Activated CD4-positive, alpha-beta T cell treated with anti-CD3 and anti-CD28 coated beads, Interleukin-2, amount 10 ng/mL, durations not matched to agents 7 days and 5 days (primary cell): Measurements from ENCODE around the gene SPATS2. TPM values are rescaled to one million over a fixed set of nuclear protein-coding genes. Genes with fewer than 3 reads are reported as not detected.
"Not testable (repeated sequence)": the region's sequence is repeated elsewhere in the genome, so short reads cannot be mapped to it uniquely, and the experiment has no call there.

ENCODE experiments used
- CTCF ChIA-PET: fragments of 350-600 bp; sonication (Branson Sonifier 250); formaldehyde crosslinking; loops from one replicate; lab custom pipeline; 2021; ENCODE audit warnings: antibody characterized with exemption; lab: Charles Lee
- POLR2A ChIA-PET: fragments of 350-600 bp; sonication (Branson Sonifier 250); formaldehyde crosslinking; loops from one replicate; lab custom pipeline; 2021; ENCODE audit warnings: antibody characterized with exemption; lab: Charles Lee
- DNase-seq: peaks from one replicate; pipeline ENCODE4 v3.0.0-alpha.2; 2020
- H3K27ac Mint-ChIP-seq: one replicate; pipeline ENCODE4 v1.8.0; 2021; ENCODE audit warnings: mild to moderate bottlenecking, moderate library complexity, mixed read lengths
- H3K27me3 Mint-ChIP-seq: one replicate; pipeline ENCODE4 v1.8.0; 2021; ENCODE audit warnings: mixed read lengths
- H3K36me3 Mint-ChIP-seq: one replicate; pipeline ENCODE4 v1.8.0; 2021; ENCODE audit warnings: low read depth, mixed read lengths
- H3K4me1 Mint-ChIP-seq: one replicate; pipeline ENCODE4 v1.8.0; 2021; ENCODE audit warnings: mixed read lengths
- H3K4me3 Mint-ChIP-seq: one replicate; pipeline ENCODE4 v1.8.0; 2021; ENCODE audit warnings: mild to moderate bottlenecking, moderate library complexity, mixed read lengths
- H3K9me3 Mint-ChIP-seq: one replicate; pipeline ENCODE4 v1.8.0; 2021; ENCODE audit warnings: mixed read lengths
- total RNA-seq, 2 experiments: library from RNA; stranded (reverse); gene quantifications; one replicate each; pipeline ENCODE4 v1.2.3, GENCODE V29; 2021

The SPATS2 gene
- total RNA-seq, 2 experiments from 2014 or later: 12.8 to 20.3 TPM

DNA sequence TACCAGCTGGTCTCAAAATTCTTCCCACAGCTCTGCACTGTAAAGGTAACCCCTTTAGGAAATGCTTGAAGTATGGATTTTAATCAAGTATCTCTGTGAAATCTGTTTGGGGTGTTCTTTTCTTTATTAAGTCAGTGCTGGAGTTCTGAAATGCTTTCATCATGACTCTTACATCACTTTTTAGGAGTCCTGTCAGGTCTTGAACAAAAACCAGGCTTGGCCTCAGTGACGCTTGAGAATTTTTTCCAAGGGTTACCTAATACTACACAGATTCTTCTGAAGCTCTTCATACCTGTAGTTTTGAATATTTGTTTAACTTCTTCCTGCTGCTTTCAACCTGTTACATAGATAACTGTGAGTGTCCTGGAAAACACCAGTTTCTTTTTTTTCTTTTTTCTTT is 124.6 kb downstream of the SPATS2 start:
- POLR2A ChIA-PET: no interaction called here
- no peaks in the 10 kb centered on the region for H3K36me3 Mint-ChIP-seq
- CTCF ChIA-PET: interaction anchor here (0.9 kb wide), 1 partner anchor 102 kb away, joined by 4 read pairs; no protein-coding TSS in a partner anchor
- no peaks in the 10 kb centered on the region for H3K27me3 Mint-ChIP-seq
- no peak for DNase-seq
- H3K27ac Mint-ChIP-seq: no peak overlapping the region
- no peaks in the 10 kb centered on the region for H3K4me1 Mint-ChIP-seq
- H3K9me3 Mint-ChIP-seq: no peaks in the 10 kb centered on the region
- H3K4me3 Mint-ChIP-seq: no peak overlapping the region

DNA sequence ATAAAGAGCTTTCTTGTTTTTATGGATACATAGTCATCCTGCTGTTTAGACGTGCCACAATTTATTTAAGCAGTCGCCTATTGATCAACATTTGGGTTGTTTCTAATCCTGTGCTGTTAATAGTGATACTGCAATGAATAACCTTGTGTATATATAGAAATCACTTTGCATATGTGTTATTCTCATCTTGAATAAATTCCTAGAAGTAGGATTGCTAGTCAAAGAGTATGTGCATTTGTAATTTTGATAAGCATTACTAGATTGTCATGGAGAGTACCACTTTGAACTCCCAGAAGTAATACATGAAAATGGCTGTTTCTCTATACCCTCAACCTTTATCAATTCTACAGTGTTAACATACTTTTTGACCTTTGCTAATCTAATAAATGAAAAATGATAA is 126.6 kb downstream of the SPATS2 start:
- no peaks in the 10 kb centered on the region for H3K9me3 Mint-ChIP-seq
- CTCF ChIA-PET: interaction anchor here (0.9 to 1.2 kb wide), 2 partner anchors 10 to 23 kb away, joined by 3 read pairs; no protein-coding TSS in a partner anchor

DNA sequence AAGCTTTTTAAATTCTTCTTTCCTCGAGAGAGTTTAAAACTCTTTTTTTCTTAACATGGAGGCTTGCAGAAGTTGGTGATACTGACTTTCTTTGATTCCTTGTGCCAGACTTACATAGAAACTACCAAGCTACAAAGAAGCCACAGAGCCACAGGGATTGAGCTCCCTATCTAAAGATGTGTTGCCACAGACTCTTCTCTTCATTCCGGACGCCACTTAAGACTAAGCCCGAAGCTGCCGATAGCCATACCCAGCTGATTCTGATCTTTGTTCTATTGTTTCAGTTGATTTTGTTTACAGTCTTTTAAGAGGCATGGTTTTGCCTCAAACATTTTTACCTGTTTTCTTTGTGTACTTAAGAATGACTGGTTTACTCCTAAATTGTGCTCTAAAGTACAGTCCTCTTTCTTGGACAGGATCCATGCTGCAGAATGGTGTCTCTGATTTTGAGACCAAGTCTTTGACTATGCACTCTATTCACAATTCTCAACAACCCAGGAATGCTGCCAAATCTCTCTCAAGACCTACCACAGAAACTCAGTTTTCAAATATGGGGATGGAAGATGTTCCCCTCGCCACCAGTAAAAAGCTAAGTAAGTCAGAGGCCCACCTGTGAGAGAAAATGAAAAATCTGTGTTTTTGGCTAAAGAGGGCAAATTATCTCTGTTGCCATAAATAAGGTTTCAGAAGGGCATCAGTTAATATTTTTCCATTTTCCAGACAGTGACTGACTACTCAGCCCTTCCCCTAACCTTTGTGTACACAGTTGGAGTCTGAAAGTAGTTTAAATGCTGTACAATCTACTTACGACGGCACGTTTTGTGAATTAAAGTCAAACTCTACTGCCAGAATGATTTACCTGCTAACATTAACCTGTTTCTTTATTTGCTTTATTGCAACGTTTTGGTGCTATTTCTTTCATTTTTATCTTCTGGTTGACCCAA is 129.4 kb downstream of the SPATS2 start:
- Mint-ChIP-seq H3K4me1 (peaks cover under 1% of the 10 kb centered on the region), H3K9me3 (no peaks in the 10 kb centered on the region), H3K4me3 (no peak overlapping the region), H3K36me3 (peaks cover 7% of the 10 kb centered on the region), H3K27ac (no peak overlapping the region), H3K27me3 (no peaks in the 10 kb centered on the region)
- POLR2A ChIA-PET: no interaction called here
- CTCF ChIA-PET: no interaction called here
- DNase-seq: no peak

More for the DNA sequence above, 126.6 kb downstream of the SPATS2 start:
- POLR2A ChIA-PET: no interaction called here
- Mint-ChIP-seq H3K27ac (no peak overlapping the region), H3K27me3 (no peaks in the 10 kb centered on the region), H3K4me1 (no peaks in the 10 kb centered on the region), H3K4me3 (no peak overlapping the region), H3K36me3 (peaks cover 3% of the 10 kb centered on the region)
- no peak for DNase-seq

DNA sequence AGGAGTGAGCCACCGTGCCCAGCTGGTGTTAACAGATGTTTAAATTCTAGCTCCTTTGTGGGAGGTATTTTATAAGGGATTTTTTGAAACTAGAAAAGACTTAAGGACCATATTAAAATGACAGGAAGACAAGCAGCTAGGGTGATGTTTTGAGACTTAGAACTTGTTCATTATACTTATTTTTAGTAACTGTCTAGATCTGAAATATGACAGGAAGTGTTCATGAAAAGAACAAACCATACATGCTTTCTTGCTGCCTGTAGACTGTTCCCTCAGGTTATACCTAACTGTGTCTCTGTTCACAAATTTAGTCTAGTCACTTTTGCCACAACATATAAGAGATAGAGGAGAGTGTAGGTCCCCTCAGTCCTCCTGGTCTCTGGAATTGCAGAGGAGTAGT is 134.6 kb downstream of the SPATS2 start:
- no peak overlapping the region for H3K27ac Mint-ChIP-seq
- peaks cover 4% of the 10 kb centered on the region for H3K4me1 Mint-ChIP-seq
- H3K36me3 Mint-ChIP-seq: peaks cover 10% of the 10 kb centered on the region
- no peak for DNase-seq
- no peaks in the 10 kb centered on the region for H3K27me3 Mint-ChIP-seq
- H3K4me3 Mint-ChIP-seq: no peak overlapping the region
- ChIA-PET CTCF (interaction anchor here (0.8 to 1.1 kb wide), 3 partner anchors 12 to 154 kb away, joined by 3 to 4 read pairs (median 3); no protein-coding TSS in a partner anchor), POLR2A (no interaction called here)
- H3K9me3 Mint-ChIP-seq: no peaks in the 10 kb centered on the region

DNA sequence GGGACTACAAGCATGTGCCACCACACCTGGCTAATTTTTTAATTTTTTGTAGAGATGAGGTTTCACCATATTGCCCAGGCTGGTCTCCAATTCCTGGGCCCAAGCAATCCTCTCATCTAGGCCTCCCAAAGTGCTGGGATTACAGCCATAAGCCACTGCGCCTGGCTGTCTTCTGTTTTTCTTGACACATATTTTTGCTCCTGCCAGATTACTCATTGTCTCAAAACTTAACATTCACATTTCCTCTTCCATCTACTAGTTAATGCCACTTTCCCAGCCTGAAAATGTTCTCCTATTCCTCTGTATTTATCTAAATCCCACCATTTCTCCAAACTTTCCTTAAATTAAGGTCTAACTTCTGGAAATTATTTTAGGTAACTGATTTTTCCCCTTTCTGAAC is 135.3 kb downstream of the SPATS2 start:
- Mint-ChIP-seq H3K9me3 (no peaks in the 10 kb centered on the region), H3K4me1 (peaks cover 4% of the 10 kb centered on the region), H3K4me3 (no peak overlapping the region), H3K36me3 (peaks cover 9% of the 10 kb centered on the region), H3K27ac (no peak overlapping the region), H3K27me3 (no peaks in the 10 kb centered on the region)
- no peak for DNase-seq
- ChIA-PET CTCF (interaction anchor here (1.4 kb wide), 1 partner anchor 140 kb away, joined by 3 read pairs; no protein-coding TSS in a partner anchor), POLR2A (no interaction called here)

DNA sequence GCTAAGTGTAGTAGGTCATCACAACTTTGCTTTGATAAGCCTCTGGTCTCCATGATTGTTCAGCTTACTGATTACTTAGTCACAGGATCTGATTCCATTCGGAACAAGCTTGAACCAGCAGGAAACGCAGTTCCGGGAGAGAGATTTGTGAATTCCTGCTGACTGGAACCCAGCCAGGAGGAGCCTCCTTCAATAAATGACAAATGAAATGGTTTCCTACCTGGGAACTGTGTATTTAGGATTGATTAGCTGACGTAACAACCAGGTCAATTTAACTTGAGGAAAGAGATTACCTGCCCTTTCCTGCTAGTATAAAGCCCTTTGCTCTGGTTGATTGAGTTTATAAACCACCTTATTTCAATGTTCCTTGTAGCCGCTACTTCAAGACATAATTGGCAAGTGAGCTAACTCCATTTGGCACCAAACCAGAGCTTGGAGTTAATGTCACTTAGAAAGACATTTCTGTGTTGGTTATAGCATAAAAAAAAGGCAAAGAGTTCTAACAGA is 136.5 kb downstream of the SPATS2 start:
- H3K4me1 Mint-ChIP-seq: peaks cover 4% of the 10 kb centered on the region
- peaks cover 7% of the 10 kb centered on the region for H3K36me3 Mint-ChIP-seq
- H3K4me3 Mint-ChIP-seq: no peak overlapping the region
- no peaks in the 10 kb centered on the region for H3K27me3 Mint-ChIP-seq
- no peak overlapping the region for H3K27ac Mint-ChIP-seq
- DNase-seq: no peak
- POLR2A ChIA-PET: interaction anchor here (0.6 kb wide), 1 partner anchor 454 kb away, joined by 3 read pairs; no protein-coding TSS in a partner anchor
- no peaks in the 10 kb centered on the region for H3K9me3 Mint-ChIP-seq
- CTCF ChIA-PET: interaction anchor here (0.5 to 1.6 kb wide), 5 partner anchors 10 to 148 kb away, joined by 3 to 4 read pairs (median 3); no protein-coding TSS in a partner anchor

DNA sequence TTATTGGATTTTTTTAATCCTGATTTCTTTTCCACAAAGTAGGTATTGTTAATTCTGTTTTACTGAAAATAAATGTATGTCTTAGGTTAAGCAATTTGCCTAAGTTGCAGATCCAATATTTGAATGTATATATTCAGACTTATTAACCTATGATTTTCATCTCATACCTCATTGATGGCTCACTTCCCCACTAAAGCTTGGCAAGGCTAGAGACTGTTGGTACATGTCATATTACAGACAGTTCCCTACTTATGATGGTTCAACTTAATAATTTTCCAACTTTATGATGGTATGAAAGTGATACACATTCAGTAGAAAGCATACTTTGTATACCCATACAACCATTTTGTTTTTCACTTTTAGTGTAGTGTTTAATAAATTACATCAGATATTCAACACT is 138.4 kb downstream of the SPATS2 start:
- Mint-ChIP-seq H3K4me3 (no peak overlapping the region), H3K36me3 (peaks cover 3% of the 10 kb centered on the region), H3K27me3 (no peaks in the 10 kb centered on the region), H3K27ac (no peak overlapping the region), H3K4me1 (peaks cover 4% of the 10 kb centered on the region), H3K9me3 (no peaks in the 10 kb centered on the region)
- ChIA-PET CTCF (interaction anchor here (0.6 kb wide), 1 partner anchor 50 kb away, joined by 3 read pairs; no protein-coding TSS in a partner anchor), POLR2A (no interaction called here)
- DNase-seq: no peak

DNA sequence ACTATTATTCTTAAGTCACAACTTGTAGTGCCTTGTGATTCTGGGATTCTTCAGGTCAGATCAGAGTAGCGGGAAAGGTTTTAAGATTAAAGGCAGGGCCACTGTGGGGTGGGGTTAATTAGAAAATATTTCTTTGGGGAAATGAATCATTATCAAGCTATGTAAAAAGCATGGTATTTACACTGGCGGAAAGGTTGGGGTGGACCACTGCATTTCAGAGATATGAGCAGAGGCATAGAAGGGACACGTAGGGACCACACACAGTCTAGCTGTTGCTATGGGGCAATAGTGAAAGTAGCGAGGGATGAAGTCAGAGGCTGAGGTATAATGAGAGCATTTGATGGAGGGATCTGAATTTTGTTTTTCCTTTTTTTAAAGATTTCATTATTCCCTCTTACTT is 139.9 kb downstream of the SPATS2 start:
- H3K27me3 Mint-ChIP-seq: no peaks in the 10 kb centered on the region
- H3K27ac Mint-ChIP-seq: no peak overlapping the region
- no peaks in the 10 kb centered on the region for H3K9me3 Mint-ChIP-seq
- ChIA-PET CTCF (no interaction called here), POLR2A (no interaction called here)
- no peak overlapping the region for H3K4me3 Mint-ChIP-seq
- no peak for DNase-seq
- no peaks in the 10 kb centered on the region for H3K4me1 Mint-ChIP-seq
- H3K36me3 Mint-ChIP-seq: peaks cover 3% of the 10 kb centered on the region

DNA sequence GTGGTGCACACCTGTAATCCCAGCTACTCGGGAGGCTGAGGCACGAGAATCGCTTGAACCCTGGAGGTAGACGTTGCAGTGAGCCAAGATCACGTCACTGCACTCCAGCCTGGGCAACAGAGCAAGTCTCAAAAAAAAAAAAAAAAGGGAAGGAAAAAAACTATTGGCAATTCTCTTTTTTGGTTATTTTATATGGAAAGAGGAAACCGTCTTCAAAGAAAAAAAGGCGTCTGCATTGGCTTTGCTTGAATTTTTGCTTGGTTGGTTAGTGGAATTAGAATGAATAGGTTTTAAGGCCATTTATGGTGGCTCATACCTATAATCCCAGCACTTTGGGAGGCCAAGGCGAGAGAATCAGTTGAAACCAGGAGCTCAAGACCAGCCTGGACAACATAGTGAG is 142.4 kb downstream of the SPATS2 start:
- H3K4me3 Mint-ChIP-seq, H3K27ac Mint-ChIP-seq, H3K9me3 Mint-ChIP-seq, DNase-seq, H3K36me3 Mint-ChIP-seq, POLR2A ChIA-PET, H3K27me3 Mint-ChIP-seq, H3K4me1 Mint-ChIP-seq: not testable (repeated sequence)
- CTCF ChIA-PET: interaction anchor here (0.6 to 6.4 kb wide), 6 partner anchors 11 to 221 kb away, joined by 3 to 66 read pairs (median 6); partner anchors contain the start of genes DNAJC22 and SPATS2

DNA sequence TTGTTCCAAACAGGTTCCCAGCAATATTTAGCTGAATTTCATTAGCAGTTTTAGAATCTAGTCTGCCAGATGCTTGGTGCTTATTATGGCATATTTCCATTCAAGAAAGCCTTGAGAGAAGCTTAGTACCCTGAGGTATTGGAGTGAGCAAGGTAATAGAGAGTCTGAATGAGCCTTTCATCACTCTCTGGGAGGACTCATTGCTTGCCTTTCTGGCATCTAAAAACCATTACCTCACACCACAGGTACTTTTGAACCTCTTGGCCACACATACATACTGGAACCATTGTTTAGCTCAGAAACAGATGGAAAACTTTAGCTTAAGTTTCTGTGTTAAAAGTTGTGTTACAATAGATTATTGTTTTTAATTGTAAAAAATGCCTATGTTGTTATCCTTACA is 144.1 kb downstream of the SPATS2 start:
- Mint-ChIP-seq H3K27me3 (no peaks in the 10 kb centered on the region), H3K4me1 (no peaks in the 10 kb centered on the region), H3K27ac (no peak overlapping the region), H3K4me3 (no peak overlapping the region), H3K36me3 (no peaks in the 10 kb centered on the region), H3K9me3 (no peaks in the 10 kb centered on the region)
- no peak for DNase-seq
- ChIA-PET POLR2A (interaction anchor here (0.5 kb wide), 1 partner anchor 30 kb away, joined by 3 read pairs; no protein-coding TSS in a partner anchor), CTCF (interaction anchor here (0.6 to 6.4 kb wide), 7 partner anchors 59 to 214 kb away, joined by 3 to 66 read pairs (median 5); partner anchors contain the start of gene DNAJC22)

DNA sequence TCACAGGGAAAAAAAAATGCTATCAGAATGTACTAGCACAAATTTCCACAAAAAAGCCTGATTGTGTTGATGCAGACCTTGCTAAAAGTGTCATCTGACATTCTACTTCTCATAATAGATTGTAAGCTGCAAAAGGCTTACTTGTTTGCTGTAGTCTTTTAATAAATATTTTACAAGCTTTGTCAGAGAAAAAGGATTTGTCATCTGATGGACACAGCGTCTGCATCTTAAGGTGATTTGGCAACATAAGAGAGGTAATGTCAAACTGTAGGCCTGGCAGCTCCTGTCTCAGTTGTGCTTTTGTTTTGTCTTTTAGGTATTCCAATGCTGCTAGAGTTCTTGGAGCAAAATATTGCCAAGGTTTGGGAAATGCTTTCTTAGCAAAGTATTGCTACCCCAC is 145.3 kb downstream of the SPATS2 start:
- Mint-ChIP-seq H3K9me3 (no peaks in the 10 kb centered on the region), H3K4me1 (no peaks in the 10 kb centered on the region), H3K27ac (no peak overlapping the region), H3K4me3 (no peak overlapping the region), H3K36me3 (no peaks in the 10 kb centered on the region), H3K27me3 (no peaks in the 10 kb centered on the region)
- ChIA-PET POLR2A (no interaction called here), CTCF (interaction anchor here (0.6 to 6.4 kb wide), 4 partner anchors 12 to 165 kb away, joined by 3 to 66 read pairs (median 19); partner anchors contain the start of gene DNAJC22)
- no peak for DNase-seq

DNA sequence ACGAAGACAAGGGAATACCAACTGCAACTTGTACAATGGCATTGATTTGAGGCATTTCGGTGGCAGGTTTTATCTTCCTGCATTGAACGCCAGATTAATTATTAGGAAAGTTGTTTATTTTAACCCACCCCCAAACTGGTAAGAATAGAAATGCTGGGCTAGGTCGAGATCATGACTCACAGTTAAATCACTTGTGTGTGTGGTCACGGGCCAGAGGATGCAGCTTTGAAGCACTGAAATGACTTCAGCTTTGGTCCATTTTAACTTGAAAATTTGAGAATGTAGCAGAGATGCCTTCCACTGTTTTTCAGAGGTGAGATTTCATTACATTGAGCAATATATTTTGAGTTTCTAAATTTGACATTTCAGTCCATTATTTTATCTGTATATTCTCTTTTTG is 148.0 kb downstream of the SPATS2 start:
- DNase-seq: no peak
- H3K4me3 Mint-ChIP-seq: no peak overlapping the region
- H3K27ac Mint-ChIP-seq: no peak overlapping the region
- peaks cover 2% of the 10 kb centered on the region for H3K4me1 Mint-ChIP-seq
- ChIA-PET CTCF (interaction anchor here (1.0 to 6.4 kb wide), 5 partner anchors 153 to 168 kb away, joined by 3 to 66 read pairs (median 12); partner anchors contain the start of gene DNAJC22), POLR2A (no interaction called here)
- H3K9me3 Mint-ChIP-seq: no peaks in the 10 kb centered on the region
- H3K36me3 Mint-ChIP-seq: no peaks in the 10 kb centered on the region
- H3K27me3 Mint-ChIP-seq: no peaks in the 10 kb centered on the region
